ENCODE data around the gene KDM6A.
"Not testable (repeated sequence)": the region's sequence is repeated elsewhere in the genome, so short reads cannot be mapped to it uniquely, and the experiment has no call there.

KDM6A gene

DNA sequence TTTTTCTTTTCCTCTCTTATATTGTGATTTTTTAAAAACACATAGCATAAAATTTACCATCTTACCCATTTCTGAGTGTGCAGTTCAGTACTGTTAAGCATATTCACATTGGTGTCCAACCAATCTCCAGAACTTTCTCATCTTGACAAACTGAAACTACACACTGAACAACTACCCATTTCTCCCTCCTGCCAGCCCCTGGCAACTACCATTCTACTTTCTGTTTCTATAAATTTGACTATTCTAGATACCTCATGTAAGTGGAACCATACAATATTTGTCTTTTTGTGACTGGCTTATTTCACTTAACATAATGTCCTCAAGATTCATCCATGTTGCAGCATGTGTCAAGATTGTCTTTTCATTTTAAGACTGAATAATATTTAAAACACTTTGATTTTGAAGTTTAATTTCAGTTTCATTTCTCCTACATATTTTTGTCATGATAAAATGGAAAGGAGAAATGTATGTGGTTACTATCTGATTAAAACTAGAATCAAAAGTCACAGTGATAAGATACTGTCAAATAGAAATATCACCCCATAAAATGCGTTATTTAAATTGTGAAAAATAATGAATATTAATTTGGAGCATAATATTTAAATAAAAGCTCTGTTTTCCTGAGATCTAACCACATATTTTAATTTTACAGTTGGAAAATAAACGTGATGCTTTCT lies 204.9 kb downstream of the KDM6A start:
- no peak for DNase-seq (ENCODE audit: low spot score)

DNA sequence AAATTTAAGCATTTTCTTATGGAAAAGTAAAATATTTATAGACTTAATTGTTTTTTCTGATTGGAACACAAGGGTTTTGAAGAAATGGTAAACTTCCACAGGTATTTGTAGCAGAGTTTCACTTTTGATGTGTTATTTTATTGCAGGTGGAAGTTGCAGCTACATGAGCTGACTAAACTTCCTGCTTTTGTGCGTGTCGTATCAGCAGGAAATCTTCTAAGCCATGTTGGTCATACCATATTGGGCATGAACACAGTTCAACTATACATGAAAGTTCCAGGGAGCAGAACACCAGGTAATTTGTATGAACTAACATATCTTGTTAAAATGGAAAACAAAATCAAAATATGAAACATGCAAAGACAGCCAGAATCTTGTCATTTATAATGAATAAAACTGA lies 210.3 kb downstream of the KDM6A start:
- no peak for DNase-seq (ENCODE audit: low spot score)

DNA sequence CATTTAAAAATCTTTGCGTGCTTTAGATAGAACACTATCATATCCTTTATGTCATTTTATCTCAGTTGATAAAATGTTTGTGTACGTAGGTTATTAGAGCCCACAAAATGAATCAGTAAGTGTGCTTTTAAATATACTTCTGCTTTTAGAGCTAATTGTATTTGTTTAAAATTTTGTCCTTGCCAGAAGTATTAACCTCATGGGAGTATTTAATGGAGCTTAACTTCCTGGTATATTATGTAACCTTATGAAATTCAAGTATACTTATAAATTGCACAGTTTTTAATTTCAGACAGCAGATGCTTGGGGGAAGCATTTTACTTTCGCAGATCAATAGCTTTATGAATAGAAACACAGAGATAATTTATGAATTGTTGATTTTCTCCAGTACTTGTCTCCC lies 237.5 kb downstream of the KDM6A start:
- no peak for DNase-seq (ENCODE audit: low spot score)

DNA sequence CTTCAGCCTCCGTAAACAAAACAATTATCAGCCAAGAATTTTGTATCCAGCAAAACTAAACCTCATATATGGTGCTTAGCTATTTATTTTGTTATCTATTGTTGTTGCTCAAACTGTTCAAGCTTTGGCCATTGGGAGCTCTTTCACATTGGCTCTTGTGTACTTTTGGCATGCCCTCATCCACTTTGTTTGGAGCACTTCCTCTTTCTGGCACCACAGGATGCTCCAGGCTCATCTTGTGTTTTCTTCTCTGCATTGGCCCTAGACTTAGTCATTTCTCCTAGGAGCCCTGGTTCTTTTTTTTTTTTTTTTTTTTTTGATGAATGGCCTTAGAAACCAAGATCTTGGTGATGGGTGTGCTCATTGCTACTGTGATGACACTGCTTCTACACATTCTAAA lies 253.2 kb downstream of the KDM6A start:
- no peak for DNase-seq (ENCODE audit: low spot score)

DNA sequence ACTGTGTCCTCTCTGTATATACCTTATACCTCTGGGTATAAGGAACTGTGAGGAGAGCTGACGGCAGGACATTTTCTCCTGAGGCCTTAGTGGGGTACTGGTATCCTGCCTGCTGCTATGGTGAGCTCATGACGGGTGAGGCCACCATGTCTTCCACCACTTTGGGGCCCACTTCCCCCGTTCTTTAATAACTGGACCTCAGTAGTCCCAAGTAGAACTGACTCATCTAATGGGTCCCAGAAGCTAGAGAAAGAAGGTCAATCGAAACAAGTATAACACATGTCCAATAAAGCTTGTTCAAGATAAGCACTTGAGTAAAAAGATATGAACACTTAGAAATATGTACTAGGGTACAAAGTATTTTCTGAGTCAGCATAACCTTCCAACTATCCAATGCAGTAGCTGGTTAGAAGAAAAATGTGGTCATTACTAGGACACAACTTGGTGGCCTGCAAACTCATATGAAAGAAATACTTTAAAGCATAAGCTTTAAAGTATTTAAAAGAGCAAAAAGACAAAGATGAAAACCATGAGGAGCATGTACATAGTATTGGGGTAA lies 256.0 kb downstream of the KDM6A start:
- DNase-seq (ENCODE audit: low spot score) = no peak

DNA sequence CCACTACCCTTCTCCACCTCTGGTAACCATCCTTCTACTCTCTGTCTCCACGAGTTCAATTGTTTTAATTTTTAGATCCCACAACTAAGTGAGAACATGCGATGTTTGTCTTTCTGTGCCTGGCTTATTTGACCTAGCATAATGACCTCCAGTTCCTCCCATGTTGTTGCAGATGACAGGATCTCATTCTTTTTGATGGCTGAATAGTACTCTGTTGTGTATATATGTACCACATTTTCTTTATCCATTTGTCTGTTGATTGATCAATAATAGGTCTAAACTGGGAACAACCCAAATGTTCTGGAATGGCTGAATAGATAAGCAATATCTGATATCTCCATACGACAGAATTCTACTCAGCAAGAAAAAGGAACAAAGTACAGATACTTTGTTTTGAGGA lies 260.5 kb downstream of the KDM6A start:
- no peak for DNase-seq (ENCODE audit: low spot score)

DNA sequence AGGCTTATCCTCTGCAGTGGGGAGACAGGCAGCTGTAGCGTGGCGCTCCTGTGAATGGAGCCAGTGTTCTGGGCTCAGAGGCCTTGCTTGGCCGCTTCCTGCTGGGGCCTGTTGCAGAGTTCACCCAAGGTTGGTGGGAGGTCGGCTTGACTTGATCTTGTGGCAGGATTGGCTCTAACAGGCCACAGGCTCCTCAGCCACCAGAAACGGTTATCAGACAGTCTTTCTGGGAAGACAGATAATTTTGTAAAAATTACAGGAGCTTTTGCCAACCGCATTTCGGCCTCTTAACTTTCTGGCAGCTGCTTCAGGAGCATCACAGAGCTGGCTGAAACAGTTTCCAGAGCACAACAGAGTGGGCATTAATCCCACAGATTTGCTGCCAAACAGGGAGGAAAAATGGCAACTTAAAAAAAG lies 261.3 kb downstream of the KDM6A start:
- no peak for DNase-seq (ENCODE audit: low spot score)

DNA sequence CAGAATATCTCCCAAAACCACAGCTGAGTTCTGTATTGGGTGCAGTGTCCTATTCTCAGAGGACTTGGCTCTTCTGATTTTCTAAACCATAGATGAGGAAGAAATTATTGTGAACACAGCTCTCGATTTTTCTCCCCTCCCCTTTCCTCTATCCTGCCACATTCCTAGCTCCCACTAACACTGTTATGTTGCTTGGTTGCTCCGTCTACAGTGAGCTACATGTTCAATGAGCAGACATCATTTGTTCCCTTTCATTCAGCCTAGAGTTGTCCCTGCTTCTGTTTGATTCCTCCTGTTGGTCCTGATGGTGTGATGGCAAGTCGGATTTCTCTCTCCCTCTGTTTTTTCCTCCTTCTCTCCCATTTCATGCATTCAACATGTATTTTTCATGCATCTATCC lies 261.8 kb downstream of the KDM6A start:
- no peak for DNase-seq (ENCODE audit: low spot score)

DNA sequence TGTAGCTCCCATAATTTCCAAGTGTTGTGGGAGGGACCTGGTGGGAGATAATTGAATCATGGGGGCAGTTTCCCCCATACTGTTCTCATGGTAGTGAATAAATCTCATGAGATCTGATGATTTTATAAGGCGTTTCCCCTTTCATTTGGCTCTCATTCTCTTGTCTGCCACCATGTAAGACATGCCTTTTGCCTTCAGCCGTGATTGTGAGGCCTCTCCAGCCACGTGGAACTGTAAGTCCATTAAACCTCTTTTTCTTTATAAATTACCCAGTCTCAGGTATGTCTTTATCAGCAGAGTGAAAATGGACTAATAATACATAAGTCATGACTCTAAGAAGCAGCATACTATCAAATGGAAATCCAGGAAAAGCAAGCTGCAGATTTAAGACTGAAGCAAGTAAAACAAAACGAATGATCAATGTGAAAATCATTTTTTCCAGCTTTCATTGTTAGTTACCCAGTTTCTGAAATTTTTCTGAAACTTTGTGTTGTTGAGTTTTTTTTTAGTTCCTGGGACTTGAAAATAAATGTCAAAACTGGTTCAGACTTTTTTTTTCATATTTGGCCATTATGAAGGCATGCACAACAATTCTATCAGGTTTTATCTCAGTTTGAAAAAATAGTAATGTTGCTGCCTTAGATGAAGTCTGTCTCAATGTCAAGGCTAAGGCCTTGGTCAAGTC lies 262.5 kb downstream of the KDM6A start:
- not testable (repeated sequence) for DNase-seq (ENCODE audit: low spot score)

DNA sequence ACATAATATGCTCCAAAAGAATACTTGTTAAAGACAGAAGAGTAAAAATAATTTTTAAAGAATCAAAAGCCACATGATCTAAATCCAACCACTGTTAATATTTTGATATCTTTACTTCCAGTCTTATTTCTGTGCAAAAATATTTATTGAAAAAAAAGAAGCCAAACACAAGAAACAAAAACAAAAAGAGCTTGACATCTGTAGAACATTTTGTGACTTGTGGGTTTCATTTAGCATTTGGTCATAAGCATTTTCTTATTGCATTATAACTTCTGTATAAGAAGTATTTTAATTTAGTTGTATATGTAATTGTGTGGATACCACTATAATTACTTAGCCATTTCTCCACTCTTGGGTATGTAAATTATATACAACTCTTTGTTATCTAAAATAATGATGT lies 264.5 kb downstream of the KDM6A start:
- DNase-seq (ENCODE audit: low spot score) = no peak

DNA sequence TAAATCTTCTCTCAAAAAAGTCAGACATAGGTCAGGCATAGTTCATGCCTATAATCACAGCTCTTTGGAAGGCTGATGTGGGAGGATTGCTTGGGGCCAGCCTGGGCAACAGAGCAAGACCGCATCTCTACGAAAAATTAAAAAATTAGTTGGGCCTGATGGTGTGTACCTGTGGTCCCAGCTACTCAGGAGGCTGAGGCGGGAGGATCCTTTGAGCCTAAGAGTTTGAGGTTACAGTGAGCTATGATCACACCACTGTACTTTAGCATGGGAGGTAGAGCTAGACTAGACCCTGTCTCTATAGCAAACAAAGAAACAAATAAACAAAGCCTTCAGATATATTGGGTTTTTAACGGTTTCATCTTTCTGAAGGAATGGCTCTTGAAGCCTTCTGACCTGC lies 265.5 kb downstream of the KDM6A start:
- no peak for DNase-seq (ENCODE audit: low spot score)

DNA sequence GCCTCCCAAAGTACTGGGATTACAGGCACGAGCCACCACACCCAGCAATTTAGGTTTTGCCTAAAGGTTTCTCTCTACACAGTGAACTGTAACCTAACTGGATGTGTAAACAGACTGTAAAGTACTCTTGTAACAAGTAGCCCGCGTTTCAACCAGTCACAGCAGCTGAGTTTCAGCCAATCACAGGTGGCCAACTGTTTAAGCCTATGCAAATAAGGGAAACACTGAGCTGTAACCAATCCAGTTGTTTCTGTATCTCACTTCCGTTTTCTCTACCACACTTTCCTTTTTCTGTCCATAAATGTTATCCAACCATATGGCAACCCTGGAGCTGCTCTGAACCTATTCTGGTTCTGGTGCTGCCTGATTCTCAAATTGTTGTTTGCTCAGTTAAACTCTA lies 267.8 kb downstream of the KDM6A start:
- DNase-seq (ENCODE audit: low spot score) = no peak

DNA sequence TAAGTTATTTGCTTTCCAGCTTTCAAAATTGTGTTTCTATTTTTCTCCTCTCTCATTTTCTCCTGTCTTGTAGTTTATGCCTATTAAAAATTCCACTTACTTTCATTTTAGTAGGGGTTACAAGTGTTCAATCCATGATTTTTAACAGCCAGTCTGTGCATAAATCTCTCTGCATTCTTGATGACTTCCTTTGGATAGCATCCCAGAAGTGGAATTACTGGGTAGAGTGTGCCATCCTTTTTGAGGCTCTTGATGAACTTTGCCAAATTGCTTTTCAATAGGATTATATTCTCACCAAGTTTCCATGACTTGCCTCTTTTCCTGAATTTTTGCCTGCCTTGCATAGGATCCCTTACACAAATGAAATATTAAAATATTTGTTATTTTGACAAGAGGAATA lies 269.2 kb downstream of the KDM6A start:
- no peak for DNase-seq (ENCODE audit: low spot score)

DNA sequence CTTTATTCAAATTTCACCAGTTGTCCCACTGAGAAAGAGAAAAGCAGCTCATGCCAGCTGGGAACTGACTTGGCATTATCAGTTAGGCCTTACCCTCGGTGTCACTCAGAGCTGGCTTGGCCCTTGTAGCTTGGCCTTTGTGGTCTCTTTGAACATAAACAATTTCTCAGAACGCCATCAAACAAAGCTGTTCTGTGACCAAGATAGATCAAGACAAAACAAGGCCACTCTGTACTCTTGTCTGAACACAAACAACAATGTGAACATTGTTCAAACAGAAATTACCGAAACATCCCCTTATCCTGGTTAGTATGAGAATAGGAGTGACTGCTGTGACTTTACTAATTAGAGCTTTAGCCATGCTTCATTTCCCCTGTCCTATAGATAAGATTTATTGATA lies 270.5 kb downstream of the KDM6A start:
- no peak for DNase-seq (ENCODE audit: low spot score)

DNA sequence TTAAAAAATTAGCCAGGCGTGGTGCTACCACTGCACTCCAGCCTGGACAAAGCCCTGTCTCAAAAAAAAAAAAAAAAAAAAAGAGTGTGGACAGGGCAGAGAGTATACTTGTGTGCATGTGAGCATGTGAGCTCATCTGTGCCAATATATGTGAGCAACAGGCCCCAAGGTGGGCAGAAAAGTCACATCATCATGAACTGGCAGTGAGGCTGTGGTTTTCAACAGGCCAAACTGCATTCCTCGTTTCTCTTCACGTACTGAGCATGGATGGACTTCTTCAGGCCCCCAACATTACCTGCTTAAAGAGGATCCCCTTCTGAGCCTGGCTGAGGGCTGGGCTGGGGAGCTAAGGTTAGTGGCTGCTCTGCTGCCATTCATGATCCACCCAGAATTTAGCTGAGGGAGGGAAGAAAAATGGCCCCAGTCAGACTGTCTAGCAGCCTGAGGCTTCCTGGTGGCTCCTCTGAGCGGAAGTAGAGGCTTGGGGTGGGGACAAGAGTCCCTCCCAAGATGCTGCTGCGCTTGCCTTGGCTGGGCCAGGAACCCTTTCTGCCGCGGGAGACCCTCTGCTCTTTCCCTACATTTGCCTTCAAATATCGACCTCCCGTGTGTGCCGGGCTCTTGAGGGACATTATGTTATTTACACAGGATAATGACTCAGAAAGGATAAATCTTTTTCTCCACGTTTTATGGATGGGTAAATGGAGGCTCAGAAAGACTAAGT lies 272.7 kb downstream of the KDM6A start:
- DNase-seq (ENCODE audit: low spot score) = no peak

DNA sequence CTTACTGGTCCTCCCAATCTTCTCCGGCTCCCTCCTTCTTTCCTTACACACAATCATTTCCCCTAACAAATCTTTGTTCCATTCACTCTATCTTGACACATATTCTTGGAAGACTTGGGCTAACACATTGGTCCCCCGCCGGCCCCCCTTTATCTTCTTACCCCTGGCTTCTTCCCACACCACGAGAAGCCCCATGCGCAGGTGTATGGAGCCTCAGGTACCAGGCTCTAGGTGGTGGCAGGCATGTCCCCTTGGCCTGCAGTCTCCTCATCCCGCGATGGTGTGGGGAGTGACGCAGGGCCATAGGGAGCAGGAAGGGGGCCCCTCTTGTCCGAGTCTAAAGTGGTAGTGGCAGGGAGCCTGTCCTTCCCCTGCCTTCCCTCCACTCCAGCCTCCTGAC lies 277.8 kb downstream of the KDM6A start:
- DNase-seq (ENCODE audit: low spot score) = no peak

DNA sequence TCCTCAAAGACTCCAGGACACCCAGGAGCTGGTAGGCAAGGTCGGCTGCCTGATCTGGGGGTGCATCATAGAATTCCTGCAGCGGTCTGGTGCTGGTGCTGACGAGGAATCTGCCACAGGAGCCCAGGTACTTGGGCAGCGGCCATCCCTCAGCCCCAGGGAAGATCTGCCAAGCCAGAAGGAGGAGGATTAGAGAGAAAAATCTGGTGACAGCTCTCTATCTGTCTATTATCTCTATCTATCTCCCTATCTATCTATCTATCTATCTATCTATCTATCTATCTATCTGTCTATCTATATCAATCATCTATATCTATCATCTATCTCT lies 281.0 kb downstream of the KDM6A start:
- no peak for DNase-seq (ENCODE audit: low spot score)

DNA sequence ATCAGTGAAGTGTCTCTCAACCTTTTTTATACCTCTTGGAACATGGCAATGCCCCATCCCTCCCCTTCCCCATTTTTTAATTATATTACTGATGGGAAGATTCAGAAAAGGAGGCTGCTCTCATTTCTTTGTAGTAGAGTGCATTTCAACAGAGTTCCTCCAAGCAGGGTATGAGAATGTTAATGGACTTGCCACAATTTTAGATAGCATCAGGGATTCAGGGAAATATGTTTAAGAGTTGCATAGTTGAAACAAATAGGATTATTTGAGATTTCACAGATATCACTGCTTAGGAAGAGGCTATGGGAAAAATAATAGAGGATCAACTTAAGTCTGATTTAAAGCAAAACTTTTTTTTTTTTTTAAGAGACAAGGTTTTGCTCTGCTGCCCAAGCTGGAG lies 281.5 kb downstream of the KDM6A start:
- no peak for DNase-seq (ENCODE audit: low spot score)

DNA sequence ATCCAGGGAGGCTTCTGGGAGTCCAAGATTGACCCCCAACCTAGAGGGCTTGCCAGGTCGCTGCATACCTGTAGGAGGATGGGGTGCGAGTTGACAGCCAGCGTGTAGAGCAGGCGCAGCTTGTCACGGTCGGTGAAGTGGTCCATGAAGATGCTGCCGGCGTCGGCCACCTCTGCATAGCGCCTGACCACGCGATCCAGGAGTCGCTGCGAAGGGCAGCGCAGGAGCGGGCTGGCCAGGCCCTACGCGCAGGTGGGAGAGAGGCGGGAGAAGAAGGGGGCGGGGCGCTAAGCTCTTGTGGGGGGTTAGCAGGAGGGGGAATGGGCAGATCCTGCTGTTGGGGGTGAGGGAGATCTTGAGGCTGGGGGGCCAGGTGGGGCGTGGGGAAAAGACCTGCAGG lies 284.7 kb downstream of the KDM6A start:
- no peak for DNase-seq (ENCODE audit: low spot score)

Measured in SK-N-DZ (cell line).